NCI-H460 (cell line): Measurements from ENCODE around the gene LCP1. TPM values are rescaled to one million over a fixed set of nuclear protein-coding genes. Genes with fewer than 3 reads are reported as not detected.
"Not testable (repeated sequence)": the region's sequence is repeated elsewhere in the genome, so short reads cannot be mapped to it uniquely, and the experiment has no call there.

Experiments used
- DNase-seq: peaks from one replicate; pipeline ENCODE4 v3.0.0-alpha.2; 2016; ENCODE audit warnings: low read depth; ENCODE audit errors: extremely low read depth
- total RNA-seq: library from RNA; depleted of rRNA; stranded (reverse); fragments of >200 nt; shearing (Covaris generic); gene quantifications from 2 replicates; pipeline ENCODE4 v1.2.3, GENCODE V29; 2014

Gene LCP1
- total RNA-seq, 1 experiment from 2014 or later: 55.9 TPM

GRCh38 chr13:46162741-46163140 lies 19.2 kb downstream of the LCP1 start:
- DNase-seq: not testable (repeated sequence)

GRCh38 chr13:46160471-46161066 lies 21.4 kb downstream of the LCP1 start:
- DNase-seq: peak; percentile 57

GRCh38 chr13:46160065-46160464 lies 21.9 kb downstream of the LCP1 start:
- DNase-seq: no peak

- no peak for DNase-seq
Observed at GRCh38 chr13:46158983-46159382, 23.0 kb downstream of the LCP1 start.

GRCh38 chr13:46158222-46158621 lies 23.8 kb downstream of the LCP1 start:
- no peak for DNase-seq

- DNase-seq: no peak
Observed at GRCh38 chr13:46154136-46154801, 27.7 kb downstream of the LCP1 start.

- no peak for DNase-seq
Observed at GRCh38 chr13:46152627-46153328, 29.2 kb downstream of the LCP1 start.

- no peak for DNase-seq
Observed at GRCh38 chr13:46150134-46150693, 31.8 kb downstream of the LCP1 start.

GRCh38 chr13:46149272-46150133 lies 32.5 kb downstream of the LCP1 start:
- DNase-seq: no peak

- DNase-seq: no peak
Observed at GRCh38 chr13:46146898-46147297, 35.1 kb downstream of the LCP1 start.

- no peak for DNase-seq
Observed at GRCh38 chr13:46145950-46146349, 36.0 kb downstream of the LCP1 start.

- no peak for DNase-seq
Observed at GRCh38 chr13:46145135-46145534, 36.8 kb downstream of the LCP1 start.

- DNase-seq: no peak
Observed at GRCh38 chr13:46143184-46143701, 38.7 kb downstream of the LCP1 start.

GRCh38 chr13:46142776-46143175 lies 39.2 kb downstream of the LCP1 start:
- no peak for DNase-seq

- DNase-seq: no peak
Observed at GRCh38 chr13:46140044-46140443, 41.9 kb downstream of the LCP1 start.

GRCh38 chr13:46137627-46138317 lies 44.2 kb downstream of the LCP1 start:
- DNase-seq: no peak

GRCh38 chr13:46136688-46137087 lies 45.3 kb downstream of the LCP1 start:
- no peak for DNase-seq

- DNase-seq: no peak
Observed at GRCh38 chr13:46134961-46135522, 46.9 kb downstream of the LCP1 start.

GRCh38 chr13:46134494-46134893 lies 47.5 kb downstream of the LCP1 start:
- DNase-seq: no peak

- DNase-seq: no peak
Observed at GRCh38 chr13:46132109-46132508, 49.9 kb downstream of the LCP1 start.
